ENCODE data around the gene DIP2B.

The DIP2B gene

DNA sequence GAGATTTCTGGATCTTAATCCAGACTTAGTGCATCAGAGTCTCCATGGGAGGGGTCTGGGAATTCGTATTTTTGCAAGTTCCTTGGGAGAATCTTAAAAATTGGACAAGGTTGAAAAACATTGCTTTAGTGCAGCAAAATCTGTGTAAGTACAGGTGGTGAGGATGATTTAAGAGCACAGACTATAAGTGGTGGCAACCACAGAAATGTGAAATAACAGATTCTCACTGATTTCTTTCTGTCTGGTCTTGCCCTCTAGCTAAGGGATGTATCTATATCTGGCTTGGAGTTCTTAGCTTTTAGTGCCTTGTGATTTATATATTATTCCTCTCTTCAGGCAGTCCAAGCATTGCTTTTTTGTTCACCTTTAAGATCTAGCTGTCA, 116.2 kb downstream of the DIP2B start:
- DNase-seq (ENCODE audit: low read depth) = no peak
- no peak overlapping the region for H3K4me3 ChIP-seq (ENCODE audit: control insufficient read depth, low read depth, low read length)
- TF ChIP-seq CTCF (conservative IDR thresholded peaks at IDR 0.05; ENCODE audit: control insufficient read depth, insufficient read depth, low read depth, low read length) = no peak

GRCh38 chr12:50621399-50622300, 116.9 kb downstream of the DIP2B start:
- TF ChIP-seq CTCF (conservative IDR thresholded peaks at IDR 0.05; ENCODE audit: control insufficient read depth, insufficient read depth, low read depth, low read length) = no peak
- DNase-seq (ENCODE audit: low read depth) = no peak
- H3K4me3 ChIP-seq (ENCODE audit: control insufficient read depth, low read depth, low read length) = no peak overlapping the region

- DNase-seq (ENCODE audit: low read depth) = no peak
- H3K4me3 ChIP-seq (ENCODE audit: control insufficient read depth, low read depth, low read length) = no peak overlapping the region
- no peak for TF ChIP-seq CTCF (conservative IDR thresholded peaks at IDR 0.05; ENCODE audit: control insufficient read depth, insufficient read depth, low read depth, low read length)
Observed at GRCh38 chr12:50625029-50625925, 120.5 kb downstream of the DIP2B start.

GRCh38 chr12:50626026-50626425, 121.2 kb downstream of the DIP2B start:
- no peak overlapping the region for H3K4me3 ChIP-seq (ENCODE audit: control insufficient read depth, low read depth, low read length)
- no peak for TF ChIP-seq CTCF (conservative IDR thresholded peaks at IDR 0.05; ENCODE audit: control insufficient read depth, insufficient read depth, low read depth, low read length)
- DNase-seq (ENCODE audit: low read depth) = no peak

GRCh38 chr12:50627491-50627890, 122.7 kb downstream of the DIP2B start:
- H3K4me3 ChIP-seq (ENCODE audit: control insufficient read depth, low read depth, low read length) = no peak overlapping the region
- TF ChIP-seq CTCF (conservative IDR thresholded peaks at IDR 0.05; ENCODE audit: control insufficient read depth, insufficient read depth, low read depth, low read length) = no peak
- DNase-seq (ENCODE audit: low read depth) = no peak

- no peak overlapping the region for H3K4me3 ChIP-seq (ENCODE audit: control insufficient read depth, low read depth, low read length)
- no peak for TF ChIP-seq CTCF (conservative IDR thresholded peaks at IDR 0.05; ENCODE audit: control insufficient read depth, insufficient read depth, low read depth, low read length)
- no peak for DNase-seq (ENCODE audit: low read depth)
Observed at GRCh38 chr12:50628394-50628793, 123.6 kb downstream of the DIP2B start.

Data from fibroblast of mammary gland (primary cell).